HG02840 (cell line): ENCODE measurements around the gene EMP1.
"Not testable (repeated sequence)": the region's sequence is repeated elsewhere in the genome, so short reads cannot be mapped to it uniquely, and the experiment has no call there.

Experiments used
- ATAC-seq: cut with Tn5 transposase; IDR thresholded peaks from one replicate; pipeline ENCODE4 v1.9.1; 2021; ENCODE audit warnings: mild to moderate bottlenecking, moderate library complexity, moderate number of reproducible peaks; ENCODE audit not compliant: unreplicated experiment, low FRiP score

EMP1 gene

DNA sequence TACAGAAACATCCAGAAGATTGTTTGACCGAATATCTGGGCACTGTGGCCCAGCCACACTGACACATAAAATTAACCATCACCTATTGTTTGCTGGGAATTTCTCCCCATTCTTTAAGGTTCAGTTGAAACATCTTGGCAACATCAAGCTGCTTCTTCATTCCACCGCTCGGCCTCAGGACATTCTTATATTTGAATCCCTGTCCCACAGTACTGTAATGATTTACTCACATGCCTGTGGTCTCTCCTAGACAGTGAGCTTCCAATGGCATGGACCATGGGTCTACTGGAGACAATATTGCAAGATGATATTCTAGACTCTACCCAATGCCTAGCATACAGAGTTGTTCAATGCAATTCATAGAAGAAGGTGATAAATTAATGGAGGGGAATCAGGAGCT, 56.1 kb downstream of the EMP1 start:
- no peak for ATAC-seq

- no peak for ATAC-seq
These were observed 57.6 kb downstream of the EMP1 start for GRCh38 chr12:13253966-13254760.

GRCh38 chr12:13255792-13256691, 59.5 kb downstream of the EMP1 start:
- ATAC-seq, result peak; percentile 60

- ATAC-seq, result no peak
These were observed 60.1 kb downstream of the EMP1 start for GRCh38 chr12:13256692-13257045.

GRCh38 chr12:13257356-13257875, 60.9 kb downstream of the EMP1 start:
- no peak for ATAC-seq

GRCh38 chr12:13258197-13258596, 61.7 kb downstream of the EMP1 start:
- ATAC-seq, result no peak

DNA sequence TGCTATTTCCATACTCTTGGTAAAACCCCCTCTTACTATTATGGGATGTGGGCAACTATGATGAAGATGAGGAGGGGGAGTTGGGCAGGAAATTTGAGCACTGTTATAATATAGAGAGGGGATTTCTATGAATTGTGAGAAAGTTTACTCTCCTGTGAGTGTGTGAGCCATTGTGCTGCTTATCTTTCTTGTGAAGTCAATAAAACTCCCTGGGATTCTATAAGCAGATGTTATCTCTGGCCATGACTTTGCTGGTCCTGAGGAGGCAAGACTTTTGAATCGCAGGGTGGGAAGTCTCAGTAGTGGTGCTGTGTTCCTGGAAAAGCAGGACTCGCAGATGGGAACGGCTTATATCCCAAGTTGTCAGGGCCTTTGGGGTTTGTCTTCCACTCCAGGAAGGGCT, 62.2 kb downstream of the EMP1 start:
- ATAC-seq, result no peak

DNA sequence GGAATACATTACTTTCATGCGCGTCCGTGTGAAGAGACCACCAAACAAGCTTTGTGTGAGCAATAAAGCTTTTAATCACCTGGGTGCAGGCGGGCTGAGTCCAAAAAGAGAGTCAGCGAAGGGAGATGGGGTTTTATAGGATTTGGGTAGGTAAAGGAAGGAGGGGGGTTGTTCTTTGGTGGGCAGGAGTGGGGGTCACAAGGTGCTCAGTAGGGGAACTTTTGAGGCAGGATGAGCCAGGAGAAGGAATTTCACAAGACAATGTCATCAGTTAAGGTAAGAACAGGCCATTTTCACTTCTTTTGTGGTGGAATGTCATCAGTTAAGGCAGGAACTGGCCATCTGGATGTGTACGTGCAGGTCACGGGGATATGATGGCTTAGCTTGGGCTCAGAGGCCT, 63.1 kb downstream of the EMP1 start:
- not testable (repeated sequence) for ATAC-seq

DNA sequence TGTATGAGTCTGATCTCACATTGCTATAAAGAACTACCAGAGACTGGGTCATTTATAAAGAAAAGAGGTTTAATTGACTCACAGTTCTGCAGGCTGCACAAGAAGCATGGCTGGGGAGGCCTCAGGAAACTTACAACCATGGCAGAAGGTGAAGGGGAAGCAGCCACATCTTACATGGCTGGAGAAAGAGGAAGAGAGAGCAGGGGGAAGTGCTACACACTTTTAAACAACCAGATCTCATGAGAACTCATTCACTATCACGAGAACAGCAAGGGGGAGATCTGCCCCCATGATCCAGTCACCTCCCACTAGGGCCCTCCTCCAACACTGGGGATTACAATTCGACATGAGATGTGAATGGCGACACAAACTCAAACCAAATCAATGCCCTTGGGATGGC, 71.3 kb downstream of the EMP1 start:
- ATAC-seq, result not testable (repeated sequence)

DNA sequence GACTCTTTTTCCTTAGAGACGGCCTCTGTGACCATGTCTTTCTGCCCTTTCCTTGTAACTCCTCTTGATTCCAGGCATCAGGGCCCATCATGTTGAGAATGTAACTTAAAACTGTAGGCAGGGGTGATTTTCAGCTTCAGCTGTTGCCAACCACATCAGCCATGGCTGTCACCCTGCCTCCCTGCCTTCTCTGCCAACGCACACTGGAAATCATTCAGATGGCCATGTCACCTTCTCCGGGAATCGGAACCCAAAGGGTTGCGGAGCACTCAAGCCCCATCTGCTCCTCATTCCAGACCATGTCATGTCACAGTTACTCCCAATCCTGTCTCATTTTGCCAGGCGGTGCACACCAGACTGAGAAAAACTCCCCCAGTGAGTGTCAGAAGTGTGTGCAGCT, 72.1 kb downstream of the EMP1 start:
- ATAC-seq, result no peak
